Activated CD8-positive, alpha-beta memory T cell treated with anti-CD3 and anti-CD28 coated beads, Interleukin-2, amount 50 U/mL, for 24 hours (primary cell): ENCODE measurements around the gene ANKDD1B.
"Not testable (repeated sequence)": the region's sequence is repeated elsewhere in the genome, so short reads cannot be mapped to it uniquely, and the experiment has no call there.

Source experiments
- DNase-seq: peaks from one replicate; pipeline ENCODE4 v3.0.0-alpha.2; 2020; ENCODE audit errors: extremely low read depth

Gene ANKDD1B

DNA sequence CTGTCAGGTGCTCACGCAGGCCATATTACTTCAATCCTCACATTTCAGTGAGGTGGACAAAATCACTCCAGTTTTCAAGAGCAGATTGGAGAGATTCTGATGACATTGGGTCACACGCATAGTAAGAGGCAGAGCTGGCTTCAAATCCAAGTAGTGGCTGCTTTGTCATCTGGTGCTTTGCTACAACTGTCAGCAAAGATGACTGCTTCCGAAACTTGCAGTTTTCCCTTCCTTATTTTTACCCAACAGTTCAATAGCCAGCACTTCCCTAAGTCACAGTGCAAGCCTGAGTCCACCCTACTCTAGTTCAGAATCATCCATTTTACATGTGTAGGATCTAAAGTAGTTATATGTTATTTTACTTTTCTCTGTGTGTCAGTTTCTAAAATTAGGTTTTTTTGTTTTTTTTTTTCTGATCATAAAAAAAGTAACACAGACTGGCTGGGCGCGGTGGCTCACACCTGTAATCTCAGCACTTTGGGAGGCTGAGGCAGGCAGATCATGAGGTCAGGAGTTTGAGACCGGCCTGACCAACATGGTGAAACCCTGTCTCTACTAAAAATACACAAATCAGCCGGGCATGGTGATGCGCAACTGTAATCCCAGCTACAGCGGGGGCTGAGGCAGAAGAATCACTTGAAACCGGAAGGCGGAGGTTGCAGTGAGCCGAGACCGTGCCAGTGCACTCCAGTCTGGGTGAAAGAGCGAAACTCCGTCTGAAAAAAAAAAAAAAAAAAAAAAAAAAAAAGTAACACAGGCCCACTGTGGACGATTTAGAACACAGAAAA, 49.6 kb downstream of the ANKDD1B start:
- no peak for DNase-seq

DNA sequence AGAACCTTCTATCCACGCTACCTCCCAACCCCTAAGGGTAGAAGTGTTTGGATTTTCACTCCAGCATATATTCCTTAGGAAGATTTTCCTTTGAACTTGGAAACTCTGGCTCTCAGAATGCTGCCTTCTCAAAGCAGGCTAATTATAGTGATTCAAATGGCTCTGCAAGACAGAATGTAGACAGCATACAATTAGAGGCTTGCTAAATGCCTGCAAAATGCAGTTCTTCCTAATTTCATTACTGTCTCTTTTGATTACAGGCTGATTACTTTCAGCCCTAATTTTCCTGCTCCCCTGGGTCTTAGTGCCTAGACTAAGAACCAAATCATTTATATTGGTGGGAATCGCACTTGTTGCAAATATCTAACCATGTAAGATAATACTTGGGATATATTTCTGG, 50.8 kb downstream of the ANKDD1B start:
- DNase-seq: no peak

DNA sequence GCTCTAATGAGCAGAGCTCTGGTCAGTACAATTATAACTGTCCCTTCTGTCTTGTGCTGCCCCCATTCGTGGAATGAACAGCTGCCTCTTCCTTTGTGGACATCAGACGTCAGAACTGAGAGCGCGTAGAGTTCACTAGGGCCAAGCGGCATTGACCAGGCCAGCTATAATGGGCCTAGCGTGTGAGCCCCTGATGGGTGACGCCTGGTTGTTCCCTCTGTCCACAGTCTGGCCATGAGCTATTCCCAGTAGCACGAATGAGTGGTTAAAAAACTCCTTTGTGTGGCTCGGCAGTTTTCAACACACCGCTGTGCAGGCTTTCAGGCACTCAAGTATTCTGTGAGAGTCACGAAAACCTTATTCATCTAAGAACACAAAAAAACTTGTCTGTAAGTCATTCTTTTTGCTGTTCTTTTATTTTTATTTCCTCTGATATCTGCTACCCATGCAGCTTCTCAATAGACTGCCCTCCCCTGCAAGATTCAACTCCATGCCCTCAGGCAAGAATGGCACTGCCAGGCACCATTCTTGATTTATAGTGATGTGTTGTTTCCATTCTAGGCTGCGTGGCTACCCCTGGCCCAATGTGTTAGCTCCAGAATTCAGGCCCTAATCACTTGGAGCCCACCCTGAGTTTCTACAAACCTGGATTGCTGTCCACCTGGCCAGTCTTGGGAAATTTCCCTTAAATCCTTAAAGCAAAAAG, 52.5 kb downstream of the ANKDD1B start:
- no peak for DNase-seq

DNA sequence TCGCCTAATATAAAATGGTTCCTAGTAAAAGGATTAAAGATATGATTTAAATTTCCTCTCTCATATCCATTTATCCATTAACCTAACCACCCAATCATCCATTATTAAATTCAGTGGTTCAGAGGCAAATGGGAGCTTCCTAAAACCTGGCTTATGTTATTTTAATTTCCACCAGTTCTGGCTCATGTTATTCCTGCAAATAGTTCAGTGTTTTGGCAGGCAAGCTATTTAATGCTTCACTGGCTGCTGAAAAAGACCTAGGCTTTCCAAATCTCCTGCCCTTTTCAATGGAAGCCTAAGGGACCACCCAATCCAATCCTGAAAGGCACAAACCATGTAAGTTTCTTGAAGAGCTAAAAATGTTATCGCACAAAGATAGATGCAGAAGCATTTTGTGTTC, 53.7 kb downstream of the ANKDD1B start:
- DNase-seq: no peak

DNA sequence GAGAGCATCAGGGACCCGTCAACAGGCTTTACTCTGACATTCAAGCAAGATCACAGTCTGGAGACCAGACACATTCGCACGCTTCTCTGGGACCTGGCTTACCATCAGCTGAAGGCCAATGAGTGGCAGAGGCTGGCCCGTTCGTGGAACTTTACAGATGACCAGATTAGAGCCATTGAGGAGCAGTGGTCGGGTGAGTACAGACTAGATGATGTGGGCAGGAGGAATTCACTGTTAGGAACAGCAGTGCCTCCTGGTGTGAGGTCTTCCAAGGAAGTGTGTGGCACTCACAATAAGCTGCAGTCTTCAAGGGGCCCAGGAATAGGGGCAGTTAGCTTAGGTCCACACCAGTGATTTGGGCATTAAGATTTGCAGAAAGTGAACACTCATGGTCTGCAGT, 55.5 kb downstream of the ANKDD1B start:
- DNase-seq: no peak

DNA sequence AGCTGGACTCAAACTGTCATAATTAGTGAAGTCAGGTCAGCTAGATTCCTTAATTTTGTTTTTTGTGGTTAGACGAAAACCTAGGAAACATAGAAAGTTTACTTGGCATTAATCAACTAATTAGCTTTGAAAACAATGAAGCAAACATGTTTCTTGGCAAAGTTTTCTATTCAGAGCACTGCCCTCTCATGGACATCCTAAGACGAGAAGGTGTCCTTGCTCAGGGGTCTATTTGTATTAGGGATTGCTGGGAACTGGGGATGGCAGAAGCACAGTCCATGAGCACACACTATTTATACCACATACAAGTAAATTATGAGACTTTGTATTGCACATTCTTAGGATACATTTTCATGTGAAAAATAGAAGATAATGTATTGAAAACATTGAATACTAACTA, 56.3 kb downstream of the ANKDD1B start:
- DNase-seq: no peak

DNA sequence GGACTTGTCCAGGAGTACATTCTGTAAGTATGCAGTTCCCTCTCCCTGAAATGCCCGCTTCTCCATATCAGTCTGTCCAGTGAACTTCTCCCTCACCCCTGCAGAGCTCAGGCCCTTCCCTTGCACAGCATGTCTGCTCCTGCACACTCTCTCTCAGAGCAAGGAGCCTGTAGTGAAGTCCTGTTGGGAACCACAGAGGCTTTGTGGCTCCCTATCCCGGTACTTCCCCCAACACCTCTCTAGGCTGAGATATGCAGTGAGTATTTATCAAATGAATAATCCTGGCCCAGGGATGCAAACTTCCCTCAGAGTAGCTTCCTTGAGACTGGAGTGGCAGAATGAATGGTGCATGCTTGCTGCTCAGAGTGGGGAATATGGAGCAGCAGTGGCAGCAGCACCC, 57.2 kb downstream of the ANKDD1B start:
- no peak for DNase-seq

DNA sequence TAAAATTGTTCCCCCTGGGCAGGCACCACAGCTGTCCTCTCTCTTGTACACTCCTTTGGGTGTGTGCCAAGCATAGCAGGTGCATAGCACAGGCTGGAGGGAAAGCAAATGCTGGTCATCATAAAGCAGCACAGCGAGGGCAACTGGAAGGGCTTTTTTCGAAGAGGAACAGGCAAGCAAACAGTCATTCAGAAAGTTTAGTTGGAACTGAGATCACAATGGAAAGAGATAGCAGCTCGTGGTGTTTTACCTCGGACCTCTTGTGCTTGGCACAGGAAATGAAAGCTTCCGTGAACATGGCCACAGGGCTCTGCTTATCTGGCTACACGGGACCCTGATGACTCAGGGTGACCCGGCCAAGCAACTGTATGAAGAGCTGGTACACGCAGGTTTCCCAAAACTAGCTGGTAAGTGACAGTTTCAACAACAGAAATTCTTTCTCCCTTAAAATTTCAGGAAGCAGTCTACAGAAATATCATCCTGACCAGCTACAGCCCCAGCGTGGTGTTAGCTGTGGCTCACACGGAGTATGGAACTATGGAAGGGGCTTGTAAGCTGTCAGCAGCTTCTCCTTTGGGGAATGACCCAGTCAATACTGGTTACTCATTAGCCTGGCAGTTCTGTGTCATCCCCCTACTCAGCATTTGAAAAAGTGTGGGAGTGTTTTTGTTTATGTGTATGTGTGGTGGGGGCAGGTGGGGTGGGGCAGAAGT, 57.9 kb downstream of the ANKDD1B start:
- peak; percentile 31 for DNase-seq

DNA sequence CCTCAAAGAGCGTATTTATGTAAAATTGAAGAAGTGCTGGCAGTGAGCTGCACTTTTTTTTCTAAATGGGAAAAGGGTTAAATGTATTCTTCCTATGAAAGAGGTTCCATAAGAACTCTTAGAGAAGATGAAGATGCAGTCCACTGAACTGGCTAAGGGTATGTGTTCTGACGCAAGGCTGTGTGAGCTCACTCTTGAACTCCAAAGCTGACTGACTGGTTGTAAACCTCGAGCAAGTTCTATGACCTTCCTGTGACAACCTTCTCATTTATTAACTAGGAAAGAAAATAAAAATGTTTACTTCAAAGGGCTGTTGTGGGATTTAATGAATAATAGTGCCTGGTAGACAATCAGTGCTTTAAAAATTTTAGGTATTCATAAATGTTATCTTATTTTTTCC, 59.3 kb downstream of the ANKDD1B start:
- no peak for DNase-seq

DNA sequence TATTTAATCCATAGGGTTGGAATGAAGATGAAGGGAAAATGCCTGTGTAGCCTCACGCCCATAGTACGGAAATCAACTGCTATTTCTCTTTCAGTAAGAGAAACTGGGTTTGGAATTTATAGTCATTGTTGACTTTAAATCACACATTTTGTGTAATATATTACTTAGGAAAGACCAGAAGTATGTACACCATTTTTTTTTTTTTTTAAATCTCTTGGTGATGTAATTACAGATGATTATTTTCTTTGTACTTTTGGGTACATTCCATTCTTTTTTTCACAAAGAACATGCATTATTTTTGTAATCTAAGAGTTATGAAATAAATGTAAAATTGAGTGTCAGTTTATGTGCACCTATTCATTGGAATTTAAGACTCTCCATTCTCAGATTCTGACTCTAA, 60.3 kb downstream of the ANKDD1B start:
- DNase-seq: no peak

DNA sequence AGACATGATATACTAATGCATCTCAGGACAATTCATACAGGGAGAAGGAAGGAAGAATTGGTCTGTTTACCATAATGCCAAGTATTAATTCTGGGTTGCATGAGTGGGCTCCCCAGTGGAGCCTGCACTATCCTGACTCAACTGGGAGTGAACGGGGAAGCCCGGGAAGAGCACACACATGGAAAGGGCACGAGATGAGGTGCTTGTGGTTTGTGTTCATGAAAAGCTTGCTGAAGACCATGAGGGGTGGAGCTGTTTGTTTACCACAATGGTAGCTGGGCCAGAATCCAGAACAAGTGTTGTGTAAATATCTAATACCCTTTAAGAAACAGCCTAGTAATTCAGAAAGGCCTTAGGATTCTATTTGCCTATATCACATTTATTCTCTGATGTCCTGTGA, 61.4 kb downstream of the ANKDD1B start:
- no peak for DNase-seq

DNA sequence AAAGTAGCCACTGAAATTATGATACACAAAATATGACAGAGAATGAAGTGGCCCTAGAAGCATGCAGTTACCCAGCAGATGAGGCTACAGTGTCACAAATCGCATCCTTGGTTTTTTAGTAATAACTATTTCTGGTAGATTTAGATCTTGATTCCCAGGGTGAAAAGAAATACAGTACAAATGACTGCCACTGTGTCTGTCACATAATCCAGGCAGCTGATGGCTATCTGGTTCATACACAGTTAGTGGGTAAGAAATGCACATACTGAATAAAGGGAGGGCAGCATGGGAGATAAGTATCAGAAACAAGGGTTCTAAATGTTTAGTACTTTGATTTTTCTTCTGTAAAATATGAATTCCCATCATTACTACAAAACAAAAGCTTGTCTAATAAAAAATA, 64.5 kb downstream of the ANKDD1B start:
- no peak for DNase-seq

DNA sequence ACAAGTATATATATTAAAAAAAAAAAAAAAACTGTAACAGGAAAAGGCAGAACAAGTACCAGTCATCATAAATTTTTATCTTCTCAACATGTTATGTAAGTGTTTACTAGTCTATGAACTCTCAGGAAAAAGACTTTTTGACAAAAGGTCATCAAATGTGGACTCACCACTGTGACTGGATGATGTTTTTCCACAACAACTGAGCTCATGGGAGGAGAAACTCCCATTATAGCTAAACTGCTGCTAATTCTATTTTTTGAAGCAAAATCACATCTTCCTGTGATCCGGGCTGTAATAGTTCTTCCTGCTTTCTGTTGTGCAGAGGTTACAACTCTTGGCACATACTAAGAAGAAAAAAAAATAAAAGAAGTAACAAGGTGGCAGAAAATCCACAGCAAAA, 66.4 kb downstream of the ANKDD1B start:
- DNase-seq: no peak

DNA sequence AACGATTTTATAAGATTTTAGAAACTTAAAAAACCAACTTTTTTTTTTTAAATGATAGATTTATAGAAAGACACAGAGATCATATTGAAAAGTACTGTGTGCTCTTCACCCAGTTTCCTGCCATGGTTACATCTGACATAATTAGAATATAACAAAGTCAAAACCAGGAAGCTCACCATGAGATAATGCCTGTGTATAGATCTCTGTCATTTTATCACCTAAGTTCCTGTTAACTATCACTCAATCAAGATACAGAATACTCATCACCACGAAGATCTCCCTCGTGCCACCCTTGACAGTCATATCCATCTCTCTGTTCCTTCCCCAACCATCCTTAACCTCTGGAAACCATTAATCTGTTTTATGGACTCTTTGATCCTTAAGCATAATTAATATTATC, 66.9 kb downstream of the ANKDD1B start:
- DNase-seq: no peak

DNA sequence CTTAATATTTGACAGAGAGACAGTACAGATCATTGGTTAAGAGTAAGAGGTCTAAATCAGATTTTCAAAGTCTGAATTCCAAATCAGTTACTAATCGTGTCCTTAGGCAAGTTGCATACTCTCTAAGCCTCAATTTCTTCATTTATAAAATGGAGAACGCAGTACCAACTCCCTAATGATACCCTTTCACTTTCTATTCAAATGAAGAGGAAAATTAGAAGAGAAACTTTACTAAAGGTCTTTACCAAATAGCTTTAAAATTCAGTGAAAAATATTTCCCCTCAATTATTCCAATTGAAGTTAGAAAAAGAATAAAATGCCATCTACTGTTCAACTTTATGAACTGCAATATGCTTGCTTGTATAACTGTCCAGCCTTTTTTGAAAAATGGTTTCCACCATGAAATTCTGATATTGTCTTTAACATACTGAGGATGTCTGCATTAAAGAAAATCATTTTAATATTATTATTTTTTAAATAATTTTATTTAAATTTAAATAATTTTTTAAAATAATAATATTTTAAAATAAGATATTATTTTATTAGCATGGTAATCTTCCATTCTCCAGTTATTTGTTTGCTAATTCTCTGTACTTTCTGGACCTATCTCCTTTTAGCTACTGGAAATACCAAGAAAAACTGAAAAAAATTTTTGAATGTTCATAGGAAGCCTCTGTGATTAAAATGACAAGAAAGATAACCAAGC, 70.0 kb downstream of the ANKDD1B start:
- no peak for DNase-seq

DNA sequence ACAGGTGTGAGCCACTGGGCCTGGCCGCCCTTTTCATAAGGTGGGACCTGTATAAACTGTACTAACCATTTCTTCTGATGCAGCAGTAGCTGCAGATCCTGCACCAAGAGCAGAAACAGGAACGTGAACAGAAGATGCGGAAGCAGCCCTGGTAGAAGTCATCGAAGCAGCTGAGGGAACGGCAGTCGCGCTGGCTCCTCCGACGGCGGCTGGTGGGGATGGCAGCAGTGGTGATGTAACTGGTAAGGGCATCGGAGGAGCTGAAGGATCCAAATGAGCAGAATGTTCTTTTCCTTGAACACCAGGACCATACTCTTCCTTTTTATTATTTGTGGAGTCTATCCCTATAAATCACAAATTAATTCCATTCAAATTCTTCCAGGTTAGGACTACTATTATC, 73.9 kb downstream of the ANKDD1B start:
- DNase-seq: no peak

DNA sequence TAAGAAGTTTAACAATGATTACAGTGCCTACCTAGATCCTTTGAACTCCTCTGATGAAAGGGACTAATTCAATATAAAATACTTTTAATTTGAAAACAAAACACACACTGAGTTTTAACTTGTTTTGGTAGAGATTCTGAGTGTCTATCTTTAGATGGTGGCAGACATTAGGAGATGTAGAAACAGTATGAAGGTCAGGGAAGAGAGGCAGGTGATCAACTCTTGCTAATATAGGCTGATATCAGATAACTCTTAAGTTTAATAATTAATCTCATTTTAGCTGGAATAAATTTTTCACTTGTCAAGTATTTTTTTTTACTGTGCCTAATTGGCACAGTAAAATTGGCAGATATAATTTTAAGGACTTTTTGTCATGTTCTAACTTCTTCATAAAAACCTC, 75.2 kb downstream of the ANKDD1B start:
- no peak for DNase-seq

DNA sequence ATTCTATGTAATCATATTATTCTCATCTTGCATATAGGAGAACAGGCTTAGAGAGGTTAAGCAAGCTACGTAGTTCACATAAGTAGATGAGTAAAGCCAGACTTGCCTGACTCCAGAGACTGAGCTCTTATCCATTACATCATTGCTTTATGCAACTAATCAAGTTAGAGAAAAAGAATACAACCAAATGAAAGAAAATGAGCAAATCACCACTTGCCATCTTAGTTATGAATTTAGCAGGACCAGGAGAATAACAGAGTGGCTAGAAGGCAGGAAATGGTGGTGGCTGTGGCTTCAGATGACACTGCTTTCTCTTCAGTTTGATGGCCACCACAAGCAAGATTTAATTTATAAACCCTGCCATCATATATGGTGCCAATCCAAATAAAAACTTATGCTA, 79.4 kb downstream of the ANKDD1B start:
- DNase-seq: no peak

DNA sequence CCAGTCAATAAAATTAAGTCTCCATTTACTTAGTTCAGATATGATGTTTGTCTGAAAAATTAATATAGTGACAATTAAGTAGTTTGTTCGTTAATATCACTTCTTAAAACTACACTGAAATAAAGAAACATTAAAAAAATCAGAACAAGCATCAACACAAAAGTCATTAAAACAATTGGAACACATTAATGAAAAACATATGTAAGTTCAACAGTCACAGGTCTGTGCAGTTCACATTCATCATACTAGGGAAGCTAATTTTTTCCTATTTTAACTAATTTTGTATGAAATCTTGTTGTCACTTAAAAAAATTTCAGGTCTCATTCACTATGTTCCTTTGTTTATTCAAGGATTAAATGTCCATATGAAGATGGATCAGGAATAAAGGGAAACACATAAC, 83.5 kb downstream of the ANKDD1B start:
- no peak for DNase-seq

DNA sequence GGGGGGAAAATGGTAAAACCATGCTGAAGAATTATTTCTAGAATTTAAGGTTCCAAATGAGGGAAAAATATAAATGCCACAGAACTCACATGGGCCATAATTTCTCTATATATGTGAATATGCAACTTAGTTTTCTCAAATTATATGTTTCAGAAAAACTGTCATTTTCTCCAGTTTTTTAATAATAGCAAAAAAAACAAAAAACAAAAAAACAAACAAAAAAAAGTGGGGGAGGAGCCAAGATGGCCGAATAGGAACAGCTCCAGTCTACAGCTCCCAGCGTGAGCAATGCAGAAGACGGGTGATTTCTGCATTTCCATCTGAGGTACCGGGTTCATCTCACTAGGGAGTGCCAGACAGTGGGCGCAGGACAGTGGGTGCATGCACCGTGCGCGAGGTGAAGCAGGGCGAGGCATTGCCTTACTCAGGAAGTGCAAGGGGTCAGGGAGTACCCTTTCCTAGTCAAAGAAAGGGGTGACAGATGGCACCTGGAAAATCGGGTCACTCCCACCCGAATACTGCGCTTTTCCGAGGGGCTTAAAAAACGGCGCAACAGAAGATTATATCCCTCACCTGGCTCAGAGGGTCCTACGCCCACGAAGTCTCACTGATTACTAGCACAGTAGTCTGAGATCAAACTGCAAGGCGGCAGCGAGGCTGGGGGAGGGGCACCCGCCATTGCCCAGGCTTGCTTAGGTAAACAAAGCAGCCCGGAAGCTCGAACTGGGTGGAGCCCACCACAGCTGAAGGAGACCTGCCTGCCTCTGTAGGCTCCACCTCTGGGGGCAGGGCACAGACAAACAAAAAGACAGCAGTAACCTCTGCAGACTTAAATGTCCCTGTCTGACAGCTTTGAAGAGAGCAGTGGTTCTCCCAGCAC, 84.5 kb downstream of the ANKDD1B start:
- not testable (repeated sequence) for DNase-seq

DNA sequence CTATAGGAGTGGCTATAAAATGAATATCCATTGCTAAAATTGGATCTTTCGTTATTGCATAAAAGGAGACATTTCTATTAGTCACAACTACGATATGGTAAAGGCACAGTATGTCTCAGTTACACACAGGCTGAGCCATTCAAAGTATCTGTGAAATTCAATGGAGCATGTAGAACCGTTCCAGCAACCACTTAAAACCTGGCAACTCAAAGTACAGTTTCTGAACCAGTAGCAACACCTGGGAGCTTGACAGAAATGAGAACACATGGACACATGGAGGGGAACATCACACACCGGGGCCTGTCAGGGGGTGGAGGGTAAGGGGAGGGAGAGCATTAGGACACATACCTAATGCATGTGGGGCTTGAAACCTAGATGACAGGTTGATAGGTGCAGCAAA, 90.6 kb downstream of the ANKDD1B start:
- DNase-seq: no peak
